IPS DF 6.9 (cell line): ENCODE measurements around the gene GRK1.
"Not testable (repeated sequence)": the region's sequence is repeated elsewhere in the genome, so short reads cannot be mapped to it uniquely, and the experiment has no call there.

Experiments
- DNase-seq: peaks from one replicate; pipeline ENCODE4 v3.0.0-alpha.2; 2013; ENCODE audit warnings: low read depth, low spot score
- H3K27ac ChIP-seq: one replicate; pipeline ENCODE4 v1.5.1; 2013; ENCODE audit warnings: low read length, control low read depth
- H3K27me3 ChIP-seq: 2 replicates; pipeline ENCODE4 v1.6.1; 2013; ENCODE audit warnings: mild to moderate bottlenecking, low read length; ENCODE audit not compliant: control insufficient read depth, insufficient read depth
- H3K36me3 ChIP-seq: 2 replicates; pipeline ENCODE4 v1.6.1; 2013; ENCODE audit warnings: low read length; ENCODE audit not compliant: control insufficient read depth, insufficient read depth
- H3K4me1 ChIP-seq: 2 replicates; pipeline ENCODE4 v1.6.1; 2013; ENCODE audit warnings: low read length; ENCODE audit not compliant: control insufficient read depth, insufficient read depth
- H3K4me3 ChIP-seq: 2 replicates; pipeline ENCODE4 v1.5.1; 2013; ENCODE audit warnings: mild to moderate bottlenecking, low read length
- H3K9me3 ChIP-seq: 2 replicates; pipeline ENCODE4 v1.6.1; 2013; ENCODE audit warnings: low read length, inconsistent platforms; ENCODE audit not compliant: control insufficient read depth, insufficient read depth
- WGBS: extraction: QIAGEN DNeasy Blood & Tissue Kit; methylation state at CpG from one replicate; pipeline ENCODE4 v1.1.7; 2013; ENCODE audit warnings: mixed read lengths, missing lambda C conversion rate; ENCODE audit not compliant: insufficient read length, insufficient coverage; 5-methylcytosine and 5-hydroxymethylcytosine counted together

GRK1 gene

GRCh38 chr13:113722921-113723320, 55.9 kb downstream of the GRK1 start:
- Histone ChIP-seq H3K27ac (no peak overlapping the region), H3K4me1 (peaks cover 3% of the 10 kb centered on the region; the same call in 1 of the 2 replicates), H3K4me3 (no peak overlapping the region), H3K27me3 (no peaks in the 10 kb centered on the region), H3K36me3 (no peaks in the 10 kb centered on the region), H3K9me3 (peaks cover 2% of the 10 kb centered on the region; the same call in 1 of the 2 replicates)
- no peak for DNase-seq
- WGBS = no CpG with 5 or more reads among the region's 11 CpGs

- peaks cover 3% of the 10 kb centered on the region; the same call in 1 of the 2 replicates for H3K4me1 ChIP-seq
- no peaks in the 10 kb centered on the region for H3K36me3 ChIP-seq
- H3K4me3 ChIP-seq = no peak overlapping the region
- WGBS = no CpG with 5 or more reads among the region's 13 CpGs
- no peak overlapping the region for H3K27ac ChIP-seq
- H3K9me3 ChIP-seq = peaks cover 2% of the 10 kb centered on the region; the same call in 1 of the 2 replicates
- no peak for DNase-seq
- no peaks in the 10 kb centered on the region for H3K27me3 ChIP-seq
Measured at GRCh38 chr13:113723410-113724015, 56.5 kb downstream of the GRK1 start.

GRCh38 chr13:113724016-113724758, 57.2 kb downstream of the GRK1 start:
- H3K27ac ChIP-seq = no peak overlapping the region
- H3K27me3 ChIP-seq = no peaks in the 10 kb centered on the region
- H3K9me3 ChIP-seq = peaks cover 2% of the 10 kb centered on the region; the same call in 1 of the 2 replicates
- peaks cover 3% of the 10 kb centered on the region; the same call in 1 of the 2 replicates for H3K4me1 ChIP-seq
- H3K4me3 ChIP-seq = no peak overlapping the region
- WGBS = no CpG with 5 or more reads among the region's 30 CpGs
- H3K36me3 ChIP-seq = no peaks in the 10 kb centered on the region
- no peak for DNase-seq

GRCh38 chr13:113724780-113725315, 57.8 kb downstream of the GRK1 start:
- Histone ChIP-seq H3K27ac (no peak overlapping the region), H3K4me1 (peaks cover 3% of the 10 kb centered on the region; the same call in 1 of the 2 replicates), H3K4me3 (peak overlapping the region; percentile 38; the same call in 1 of the 2 replicates), H3K27me3 (no peaks in the 10 kb centered on the region), H3K9me3 (peaks cover 2% of the 10 kb centered on the region; the same call in 1 of the 2 replicates), H3K36me3 (no peaks in the 10 kb centered on the region)
- no peak for DNase-seq
- WGBS = no CpG with 5 or more reads among the region's 36 CpGs

- H3K4me1 ChIP-seq, H3K4me3 ChIP-seq, H3K9me3 ChIP-seq, H3K27ac ChIP-seq, DNase-seq, H3K27me3 ChIP-seq, H3K36me3 ChIP-seq: not testable (repeated sequence)
- no CpG with 5 or more reads among the region's 75 CpGs for WGBS
Measured at GRCh38 chr13:113725329-113726105, 58.5 kb downstream of the GRK1 start.

- not testable (repeated sequence) for DNase-seq, H3K27me3 ChIP-seq, H3K4me1 ChIP-seq, H3K9me3 ChIP-seq, H3K36me3 ChIP-seq, H3K27ac ChIP-seq
- peak overlapping the region; percentile 3; the same call in 1 of the 2 replicates for H3K4me3 ChIP-seq
- no CpG with 5 or more reads among the region's 54 CpGs for WGBS
Measured at GRCh38 chr13:113726106-113726821, 59.2 kb downstream of the GRK1 start.

GRCh38 chr13:113726961-113727411, 60.0 kb downstream of the GRK1 start:
- Histone ChIP-seq H3K9me3 (peaks cover 2% of the 10 kb centered on the region; the same call in 1 of the 2 replicates), H3K4me3 (no peak overlapping the region), H3K27me3 (no peaks in the 10 kb centered on the region), H3K36me3 (no peaks in the 10 kb centered on the region), H3K4me1 (peaks cover 3% of the 10 kb centered on the region; the same call in 1 of the 2 replicates), H3K27ac (no peak overlapping the region)
- no peak for DNase-seq
- WGBS = no CpG with 5 or more reads among the region's 10 CpGs

GRCh38 chr13:113728571-113729054, 61.6 kb downstream of the GRK1 start:
- no peaks in the 10 kb centered on the region for H3K27me3 ChIP-seq
- no peak overlapping the region for H3K4me3 ChIP-seq
- no CpG with 5 or more reads among the region's 16 CpGs for WGBS
- DNase-seq = no peak
- H3K27ac ChIP-seq = no peak overlapping the region
- peaks cover 2% of the 10 kb centered on the region; the same call in 1 of the 2 replicates for H3K9me3 ChIP-seq
- H3K36me3 ChIP-seq = no peaks in the 10 kb centered on the region
- H3K4me1 ChIP-seq = peaks cover 3% of the 10 kb centered on the region; the same call in 1 of the 2 replicates

GRCh38 chr13:113729187-113730019, 62.4 kb downstream of the GRK1 start:
- no peaks in the 10 kb centered on the region for H3K36me3 ChIP-seq
- H3K27ac ChIP-seq = no peak overlapping the region
- no peak overlapping the region for H3K4me3 ChIP-seq
- no peaks in the 10 kb centered on the region for H3K27me3 ChIP-seq
- no CpG with 5 or more reads among the region's 34 CpGs for WGBS
- no peaks in the 10 kb centered on the region for H3K4me1 ChIP-seq
- no peak for DNase-seq
- peaks cover 2% of the 10 kb centered on the region; the same call in 1 of the 2 replicates for H3K9me3 ChIP-seq
